ENCODE data around the gene CD27. TPM values are rescaled to one million over a fixed set of nuclear protein-coding genes. Genes with fewer than 3 reads are reported as not detected.

CD27 gene
- total RNA-seq, 1 experiment from 2014 or later, result not detected

DNA sequence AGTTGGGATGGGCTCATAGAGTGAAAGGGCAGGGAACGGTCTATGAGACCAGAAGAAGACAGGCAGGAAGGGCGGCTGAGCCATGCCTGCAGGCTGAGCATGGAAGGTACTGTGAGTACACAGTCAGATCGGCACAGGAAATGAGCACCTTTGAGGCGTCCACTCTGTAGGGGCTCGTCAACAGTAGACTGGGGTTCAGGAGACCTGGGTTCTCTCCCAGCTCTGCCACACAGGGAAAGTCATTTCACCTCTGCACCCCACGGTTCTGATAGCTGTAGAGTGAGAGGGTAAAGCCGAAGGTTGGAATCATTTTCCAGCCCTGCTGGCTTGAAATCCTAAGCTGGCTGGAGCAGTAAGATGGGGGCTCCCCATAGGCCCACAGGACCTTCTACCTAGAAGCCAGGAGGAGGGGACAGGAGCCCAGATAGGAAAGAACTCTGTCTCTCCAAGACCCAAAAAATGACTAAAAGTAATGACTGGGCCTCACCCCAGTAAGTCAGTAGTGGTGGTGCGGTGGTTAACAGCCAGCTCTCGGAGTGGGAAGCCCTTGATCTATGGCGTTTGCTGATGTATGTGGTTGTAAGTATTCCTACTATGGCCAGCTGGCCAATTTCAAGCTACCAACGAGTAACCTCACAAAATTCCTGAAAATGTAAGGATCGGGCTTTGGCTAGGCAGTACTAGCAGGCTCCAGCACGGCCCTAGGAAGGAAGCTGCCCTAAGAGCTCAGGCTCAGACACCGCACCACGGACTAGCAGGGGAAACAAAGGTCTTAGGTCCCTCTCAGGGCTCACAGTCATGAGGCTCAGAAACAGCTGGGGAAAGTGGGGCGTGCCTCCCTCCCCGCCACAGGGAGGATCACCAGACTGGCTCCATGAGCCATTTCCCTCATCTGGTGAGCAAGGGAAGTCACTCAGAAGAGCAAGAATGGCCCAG is 10.3 kb upstream of the CD27 start:
- no peak for DNase-seq (ENCODE audit: low spot score)

DNA sequence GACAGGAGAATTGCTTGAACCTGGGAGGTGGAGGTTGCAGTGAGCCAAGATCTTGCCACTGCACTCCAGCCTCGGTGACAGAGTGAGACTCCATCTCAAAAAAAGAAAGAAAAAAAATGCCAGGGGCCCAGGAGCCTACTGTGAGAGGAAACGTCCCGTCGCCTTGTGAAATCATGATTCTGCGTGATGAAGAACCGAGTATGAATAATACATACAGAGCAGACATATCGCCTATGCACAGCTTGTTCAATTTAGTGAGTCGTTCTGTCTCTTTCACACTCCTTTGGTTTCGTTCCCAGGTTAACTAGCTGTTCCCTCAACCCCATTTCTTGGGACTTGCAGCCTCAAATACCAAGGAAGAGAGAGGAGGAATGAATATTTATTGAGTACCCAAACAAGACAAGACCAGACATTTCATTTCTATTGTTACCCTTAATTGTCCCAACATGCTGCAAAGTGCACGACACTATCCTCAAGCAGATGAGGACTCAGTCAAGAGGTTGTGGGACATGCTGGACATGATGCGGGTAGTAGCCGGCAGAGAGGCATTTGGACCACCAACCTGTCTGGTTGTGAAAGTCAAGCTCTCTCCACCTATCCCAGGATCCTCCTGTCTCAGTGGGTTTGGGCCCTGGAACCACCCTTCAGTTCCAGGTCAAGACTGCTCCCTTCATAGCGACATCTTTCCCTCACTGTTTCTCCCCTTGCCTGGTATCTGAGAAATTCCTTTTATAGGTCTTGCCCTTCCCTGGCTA is 8.6 kb upstream of the CD27 start:
- no peak for DNase-seq (ENCODE audit: low spot score)

DNA sequence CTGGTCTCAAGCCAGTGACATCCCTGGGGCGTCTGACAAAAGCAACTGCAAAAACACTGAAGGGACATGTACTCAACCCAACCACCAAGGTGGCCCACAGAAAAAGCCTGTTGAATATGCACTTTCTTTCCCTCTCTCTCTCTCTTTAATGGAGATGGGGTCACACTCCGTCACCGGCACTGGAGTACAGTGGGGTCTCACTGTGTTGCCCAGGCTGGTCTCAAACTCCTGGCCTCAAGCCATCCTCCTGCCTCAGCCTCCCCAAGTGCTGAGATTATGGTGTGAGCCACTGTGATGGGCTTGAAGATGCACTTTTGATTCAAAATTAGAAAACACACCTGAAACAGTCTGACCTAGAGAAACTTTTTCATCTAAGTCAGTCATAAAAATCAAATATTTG is 7.2 kb upstream of the CD27 start:
- DNase-seq (ENCODE audit: low spot score), result no peak

DNA sequence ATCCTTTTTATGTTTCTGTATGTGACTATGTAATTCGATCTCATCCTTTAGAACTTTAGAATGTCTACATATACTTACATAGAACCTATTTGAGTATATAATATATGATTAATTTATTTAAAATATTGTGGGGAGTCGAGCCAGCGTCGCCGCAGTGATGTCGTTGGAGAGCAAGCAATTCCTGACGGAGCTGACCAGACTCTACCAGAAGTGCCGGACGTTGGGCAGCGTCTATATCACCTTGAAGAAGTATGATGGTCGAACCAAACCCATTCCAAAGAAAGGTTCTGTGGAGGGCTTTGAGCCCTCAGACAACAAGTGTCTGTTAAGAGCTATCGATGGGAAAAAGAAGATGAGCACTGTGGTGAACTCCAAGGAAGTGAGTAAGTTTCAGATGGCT is 6.4 kb upstream of the CD27 start:
- DNase-seq (ENCODE audit: low spot score), result no peak

DNA sequence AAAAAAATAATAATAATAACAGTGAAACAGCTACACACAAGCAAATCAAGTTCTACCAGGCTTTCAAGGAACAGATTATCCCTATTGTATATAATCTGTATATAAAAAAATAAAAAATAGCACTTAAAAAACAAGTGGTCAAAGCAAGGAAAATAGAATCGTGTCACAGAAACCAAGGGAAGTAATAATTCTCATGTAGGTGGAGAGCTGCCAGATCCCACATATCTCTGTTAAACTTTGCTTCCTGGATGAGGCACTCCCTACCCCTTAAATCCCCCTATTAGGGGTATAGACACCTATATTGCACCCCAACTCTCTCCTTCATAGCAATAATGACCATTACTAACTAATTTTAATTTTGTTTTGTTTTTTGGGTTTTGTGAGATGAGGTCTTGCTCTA is 4.4 kb upstream of the CD27 start:
- DNase-seq (ENCODE audit: low spot score), result no peak

DNA sequence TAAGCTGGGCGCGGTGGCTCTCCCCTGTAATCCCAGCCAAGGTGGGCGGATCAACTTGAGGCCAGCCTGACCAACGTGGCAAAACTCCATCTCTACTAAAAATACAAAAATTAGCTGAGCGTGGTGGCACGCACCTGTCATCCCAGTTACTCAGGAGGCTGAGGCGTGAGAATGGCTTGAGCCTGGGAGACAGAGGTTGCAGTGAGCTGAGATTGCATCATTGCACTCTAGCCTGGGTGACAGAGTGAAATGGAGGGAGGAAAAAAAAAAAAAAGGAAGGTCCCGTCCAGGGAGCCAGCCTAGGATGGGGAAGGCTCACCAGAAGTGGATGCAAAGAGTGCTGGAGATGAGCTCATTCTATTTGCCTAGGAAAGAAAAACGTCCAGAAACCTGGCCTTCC is 1.9 kb upstream of the CD27 start:
- DNase-seq (ENCODE audit: low spot score), result no peak

DNA sequence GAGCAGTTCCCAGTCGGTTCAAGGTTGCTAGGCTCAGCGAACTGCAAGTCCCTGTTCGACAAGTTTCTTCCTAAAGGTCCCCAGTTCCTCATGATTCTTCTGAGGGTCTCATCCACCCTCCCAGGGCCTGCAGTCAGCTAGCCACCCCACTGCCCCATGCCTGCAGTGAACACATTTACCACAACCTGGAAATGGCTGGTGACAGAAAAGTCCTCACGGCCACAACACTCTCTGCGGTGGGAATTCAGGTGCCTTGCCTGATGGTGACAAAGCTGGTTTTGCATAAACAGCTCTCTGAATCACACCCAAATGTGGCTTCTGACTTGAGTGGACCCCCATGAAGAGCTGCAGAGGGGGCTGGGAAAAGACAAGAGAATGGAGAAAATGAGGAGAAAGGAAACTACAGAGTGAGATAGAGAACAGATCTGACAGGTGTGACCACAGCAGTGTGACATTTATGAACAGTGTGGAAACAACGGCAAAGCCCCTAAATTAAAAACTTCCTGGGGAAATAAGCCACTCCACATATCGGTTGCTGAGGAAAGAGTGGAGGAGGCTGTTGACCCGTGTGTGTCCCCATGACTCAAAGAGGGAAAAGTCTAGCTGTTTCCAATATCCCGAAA is 1.3 kb upstream of the CD27 start:
- no peak for DNase-seq (ENCODE audit: low spot score)

DNA sequence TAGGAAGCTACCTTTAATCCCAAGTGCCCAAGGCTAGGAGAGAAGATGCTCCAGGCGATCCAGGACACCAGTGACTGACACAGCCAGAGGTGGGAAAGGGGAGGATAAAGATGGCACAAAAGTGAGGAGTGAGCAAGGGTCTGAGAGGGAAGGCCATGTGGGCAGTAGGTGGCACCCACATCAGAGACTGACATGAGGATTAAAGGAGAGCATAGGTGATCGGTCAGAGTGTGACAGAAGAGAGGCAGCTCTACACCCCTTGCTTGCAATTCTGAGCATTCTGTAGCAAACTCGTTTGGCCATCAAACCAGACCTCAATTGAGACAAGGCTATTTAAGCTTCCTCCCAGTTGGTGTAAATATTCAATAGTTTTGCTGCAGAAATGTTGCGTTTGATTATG is 724 bp upstream of the CD27 start:
- DNase-seq (ENCODE audit: low spot score), result no peak

DNA sequence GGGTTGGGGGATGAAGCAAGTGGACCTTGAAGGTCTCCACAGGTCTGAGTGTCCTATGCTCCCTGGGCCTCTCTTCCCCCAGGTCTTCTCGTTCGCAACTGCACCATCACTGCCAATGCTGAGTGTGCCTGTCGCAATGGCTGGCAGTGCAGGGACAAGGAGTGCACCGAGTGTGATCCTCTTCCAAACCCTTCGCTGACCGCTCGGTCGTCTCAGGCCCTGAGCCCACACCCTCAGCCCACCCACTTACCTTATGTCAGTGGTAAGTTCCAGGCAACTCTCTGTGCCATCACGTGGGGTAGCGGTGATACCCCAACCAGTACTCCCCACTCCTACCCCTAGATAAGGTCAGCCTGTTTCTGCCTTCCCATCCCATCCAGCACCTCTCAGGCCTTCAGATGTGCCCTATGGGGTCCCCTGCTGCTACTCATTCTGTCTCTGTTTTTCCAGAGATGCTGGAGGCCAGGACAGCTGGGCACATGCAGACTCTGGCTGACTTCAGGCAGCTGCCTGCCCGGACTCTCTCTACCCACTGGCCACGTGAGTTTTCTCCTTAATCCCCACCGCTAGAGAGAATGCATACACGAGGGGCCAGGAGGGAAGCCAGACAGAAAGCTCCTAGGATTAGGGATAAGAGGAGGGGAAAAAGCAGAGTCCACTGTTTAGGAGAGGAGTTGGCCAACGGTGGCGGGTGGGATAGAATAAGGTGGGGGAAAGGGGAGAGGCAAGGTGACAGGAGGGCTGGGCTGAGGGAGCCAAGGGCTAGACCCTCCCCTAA is 5.5 kb downstream of the CD27 start:
- peak; percentile 2 for DNase-seq (ENCODE audit: low spot score)

DNA sequence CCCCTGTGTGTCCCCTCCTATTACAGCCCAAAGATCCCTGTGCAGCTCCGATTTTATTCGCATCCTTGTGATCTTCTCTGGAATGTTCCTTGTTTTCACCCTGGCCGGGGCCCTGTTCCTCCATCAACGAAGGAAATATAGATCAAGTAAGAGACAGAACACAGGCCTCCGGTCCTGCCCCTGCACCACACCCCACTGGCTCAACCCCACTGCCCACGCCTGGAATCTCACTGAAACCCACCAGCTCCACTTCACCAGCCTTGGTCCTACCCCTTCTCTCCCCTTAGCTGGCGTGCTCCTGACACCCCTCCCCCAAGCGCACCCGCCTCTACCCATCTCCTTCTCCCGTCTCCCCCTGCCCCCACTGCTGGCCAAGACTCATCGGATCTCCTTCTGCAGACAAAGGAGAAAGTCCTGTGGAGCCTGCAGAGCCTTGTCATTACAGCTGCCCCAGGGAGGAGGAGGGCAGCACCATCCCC is 6.2 kb downstream of the CD27 start:
- no peak for DNase-seq (ENCODE audit: low spot score)

DNA sequence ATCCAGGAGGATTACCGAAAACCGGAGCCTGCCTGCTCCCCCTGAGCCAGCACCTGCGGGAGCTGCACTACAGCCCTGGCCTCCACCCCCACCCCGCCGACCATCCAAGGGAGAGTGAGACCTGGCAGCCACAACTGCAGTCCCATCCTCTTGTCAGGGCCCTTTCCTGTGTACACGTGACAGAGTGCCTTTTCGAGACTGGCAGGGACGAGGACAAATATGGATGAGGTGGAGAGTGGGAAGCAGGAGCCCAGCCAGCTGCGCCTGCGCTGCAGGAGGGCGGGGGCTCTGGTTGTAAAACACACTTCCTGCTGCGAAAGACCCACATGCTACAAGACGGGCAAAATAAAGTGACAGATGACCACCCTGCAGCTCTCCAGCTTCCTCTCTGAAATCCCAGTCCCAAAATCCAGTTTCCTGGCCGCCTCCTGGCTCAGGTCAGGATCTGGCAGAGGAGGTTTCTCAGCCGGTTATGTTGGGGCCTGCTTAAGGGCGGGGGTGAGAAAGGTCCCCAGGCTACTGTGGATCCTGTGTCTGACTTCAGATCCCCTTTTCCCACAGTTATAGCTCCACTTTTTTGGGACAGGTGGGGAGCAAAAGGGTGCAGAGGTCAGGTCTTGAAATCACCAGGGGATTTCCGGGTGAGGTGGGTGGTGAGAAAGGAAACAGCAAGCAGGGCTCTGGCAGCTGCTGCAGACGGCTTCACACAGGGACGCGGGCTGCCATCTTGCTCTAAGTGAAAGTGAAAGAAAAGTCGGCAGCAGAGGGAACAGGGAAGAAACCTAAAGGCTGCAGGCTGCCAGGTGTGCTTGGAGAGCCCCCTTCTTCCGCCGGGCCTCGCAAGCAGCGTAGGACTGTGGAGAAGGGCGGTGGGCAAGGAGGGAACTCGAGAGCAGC is 6.8 kb downstream of the CD27 start, which contains the start of gene TAPBPL:
Gene TAPBPL (plus strand): TSS at position 695 of the 897 bp plus-strand sequence. CDS start 207 bp downstream, outside the sequence.
- DNase-seq (ENCODE audit: low spot score), result peak; percentile 89

DNA sequence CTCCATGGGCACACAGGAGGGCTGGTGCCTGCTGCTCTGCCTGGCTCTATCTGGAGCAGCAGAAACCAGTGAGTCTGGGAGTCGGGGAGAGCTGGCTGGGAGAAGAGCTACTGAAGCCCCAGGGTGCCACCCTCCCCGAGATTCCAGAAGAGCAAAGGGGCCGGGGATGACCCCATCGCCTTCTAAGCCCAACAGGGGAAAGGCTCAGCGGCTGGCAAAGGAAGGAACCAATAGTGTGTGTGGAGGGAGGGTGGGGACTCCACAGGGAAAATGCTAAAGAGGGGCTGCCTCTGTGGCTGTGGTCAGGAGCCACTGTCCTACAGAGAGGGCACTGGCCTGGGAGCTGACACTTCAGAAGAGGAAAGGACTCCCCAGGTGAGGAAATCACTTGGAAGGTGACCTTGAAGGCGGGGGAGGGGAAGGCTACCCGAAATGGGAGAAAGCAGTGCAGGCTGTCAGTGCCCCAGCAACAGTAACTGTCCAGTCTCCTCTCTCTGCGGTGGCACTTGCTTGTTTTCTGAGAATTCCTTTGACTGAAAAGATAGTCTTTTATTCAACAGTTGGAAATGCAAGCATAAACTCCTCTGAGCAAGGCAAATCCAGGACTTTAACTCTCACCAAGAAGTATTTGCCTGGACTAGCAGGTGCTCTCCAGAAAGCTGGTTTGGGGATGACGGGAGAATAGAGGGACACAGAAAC is 7.6 kb downstream of the CD27 start:
- DNase-seq (ENCODE audit: low spot score), result peak; percentile 2

DNA sequence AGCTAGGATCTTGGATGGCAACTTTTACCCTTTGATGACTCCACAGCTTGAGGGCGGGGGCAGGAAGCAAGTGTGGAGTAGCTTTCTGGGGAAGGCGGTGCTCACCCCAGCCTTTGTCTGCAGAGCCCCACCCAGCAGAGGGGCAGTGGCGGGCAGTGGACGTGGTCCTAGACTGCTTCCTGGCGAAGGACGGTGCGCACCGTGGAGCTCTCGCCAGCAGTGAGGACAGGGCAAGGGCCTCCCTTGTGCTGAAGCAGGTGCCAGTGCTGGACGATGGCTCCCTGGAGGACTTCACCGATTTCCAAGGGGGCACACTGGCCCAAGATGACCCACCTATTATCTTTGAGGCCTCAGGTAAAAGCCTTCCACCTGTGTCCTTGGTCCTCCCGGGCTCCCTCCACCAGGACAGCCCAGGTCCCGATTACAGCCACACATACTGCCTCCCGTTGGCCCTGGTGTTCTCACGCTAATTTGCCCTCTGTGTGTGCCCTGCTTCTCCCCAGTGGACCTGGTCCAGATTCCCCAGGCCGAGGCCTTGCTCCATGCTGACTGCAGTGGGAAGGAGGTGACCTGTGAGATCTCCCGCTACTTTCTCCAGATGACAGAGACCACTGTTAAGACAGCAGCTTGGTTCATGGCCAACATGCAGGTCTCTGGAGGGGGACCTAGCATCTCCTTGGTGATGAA is 8.3 kb downstream of the CD27 start:
- peak; percentile 6 for DNase-seq (ENCODE audit: low spot score)

DNA sequence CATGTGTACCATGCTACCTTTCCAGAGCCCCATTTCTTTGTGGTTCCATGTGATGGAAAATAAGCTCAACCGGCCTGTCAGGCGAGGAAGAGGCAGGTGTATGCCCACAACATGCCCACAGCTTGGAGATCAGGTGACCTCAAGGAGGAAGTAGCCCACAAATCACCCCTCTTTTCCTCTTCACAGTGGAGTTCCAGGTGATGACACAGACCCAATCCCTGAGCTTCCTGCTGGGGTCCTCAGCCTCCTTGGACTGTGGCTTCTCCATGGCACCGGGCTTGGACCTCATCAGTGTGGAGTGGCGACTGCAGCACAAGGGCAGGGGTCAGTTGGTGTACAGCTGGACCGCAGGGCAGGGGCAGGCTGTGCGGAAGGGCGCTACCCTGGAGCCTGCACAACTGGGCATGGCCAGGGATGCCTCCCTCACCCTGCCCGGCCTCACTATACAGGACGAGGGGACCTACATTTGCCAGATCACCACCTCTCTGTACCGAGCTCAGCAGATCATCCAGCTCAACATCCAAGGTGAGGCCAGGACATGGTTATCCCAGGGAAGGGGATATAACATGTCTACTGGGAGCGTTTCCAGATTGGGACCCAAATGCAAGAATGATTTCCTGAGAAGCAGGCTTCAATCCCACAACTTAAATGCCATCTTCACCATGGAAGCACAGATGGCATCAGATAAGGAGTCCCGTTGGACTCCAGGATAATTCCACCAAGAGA is 12.6 kb downstream of the CD27 start:
- DNase-seq (ENCODE audit: low spot score), result no peak

DNA sequence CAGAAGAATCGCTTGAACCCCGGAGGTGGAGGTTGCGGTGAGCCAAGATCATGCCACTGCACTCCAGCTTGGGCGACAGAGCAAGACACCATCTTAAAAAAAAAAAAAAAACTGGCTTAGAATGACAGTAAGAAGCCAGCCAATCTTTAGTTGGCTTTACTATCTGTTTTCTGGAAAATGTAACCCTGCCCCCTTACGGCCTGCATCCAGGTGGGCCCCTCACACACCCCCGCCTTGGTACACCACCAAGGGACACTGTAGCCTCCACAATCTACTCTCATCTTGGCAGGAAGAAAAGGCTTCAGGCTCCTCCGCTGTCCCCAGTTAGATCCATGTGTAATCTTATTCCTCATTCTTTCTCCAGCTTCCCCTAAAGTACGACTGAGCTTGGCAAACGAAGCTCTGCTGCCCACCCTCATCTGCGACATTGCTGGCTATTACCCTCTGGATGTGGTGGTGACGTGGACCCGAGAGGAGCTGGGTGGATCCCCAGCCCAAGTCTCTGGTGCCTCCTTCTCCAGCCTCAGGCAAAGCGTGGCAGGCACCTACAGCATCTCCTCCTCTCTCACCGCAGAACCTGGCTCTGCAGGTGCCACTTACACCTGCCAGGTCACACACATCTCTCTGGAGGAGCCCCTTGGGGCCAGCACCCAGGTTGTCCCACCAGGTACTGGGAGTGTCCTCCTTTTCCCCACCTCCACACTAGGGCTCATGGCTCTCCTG is 13.7 kb downstream of the CD27 start:
- no peak for DNase-seq (ENCODE audit: low spot score)

DNA sequence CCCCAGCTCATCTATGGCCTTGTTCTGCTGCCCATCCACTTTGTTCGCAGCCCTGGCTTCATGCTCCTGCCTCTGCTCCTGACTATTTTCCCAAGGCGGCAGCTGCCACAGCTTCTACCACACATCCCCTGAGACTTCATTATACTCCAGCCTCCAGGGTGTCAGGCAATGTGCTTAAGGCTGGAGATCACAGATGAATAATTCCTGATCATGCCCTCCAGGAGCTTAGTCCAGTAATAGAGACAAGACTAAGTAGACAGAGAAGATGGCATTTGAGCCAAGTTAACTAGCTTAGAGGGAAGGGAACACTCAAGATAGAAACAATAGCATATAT is 14.2 kb downstream of the CD27 start:
- DNase-seq (ENCODE audit: low spot score), result no peak

DNA sequence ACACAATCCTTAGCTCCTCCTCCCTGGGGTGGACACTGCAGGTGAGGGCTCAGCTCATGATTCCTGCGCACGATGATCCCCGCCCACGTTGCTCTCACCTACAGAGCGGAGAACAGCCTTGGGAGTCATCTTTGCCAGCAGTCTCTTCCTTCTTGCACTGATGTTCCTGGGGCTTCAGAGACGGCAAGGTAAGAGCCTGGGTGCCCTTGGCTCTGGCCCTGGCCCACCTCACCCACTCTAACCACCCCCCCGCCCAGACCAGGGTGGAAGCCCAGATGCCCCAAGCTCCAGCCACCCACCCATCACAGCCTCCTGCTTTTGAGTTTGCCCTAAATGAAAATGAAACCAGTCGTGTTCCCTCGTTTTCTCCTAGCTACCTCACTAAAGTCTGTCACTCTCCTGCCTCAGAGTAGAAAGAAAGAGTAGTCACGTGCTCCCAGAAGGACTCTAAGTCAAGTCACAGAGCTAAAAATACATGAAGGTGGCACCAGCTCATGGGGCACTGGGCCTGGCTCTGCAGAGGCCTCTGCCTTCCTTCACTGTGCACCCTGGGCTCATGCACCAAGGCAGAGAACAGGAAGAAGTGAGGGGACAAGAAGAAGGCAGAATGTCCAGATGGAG is 16.1 kb downstream of the CD27 start:
- no peak for DNase-seq (ENCODE audit: low spot score)
